GM04504 (cell line): ENCODE measurements around the gene ZBTB20.
"Not testable (repeated sequence)": the region's sequence is repeated elsewhere in the genome, so short reads cannot be mapped to it uniquely, and the experiment has no call there.

ENCODE experiments used
- DNase-seq: peaks from one replicate; pipeline ENCODE4 v3.0.0-alpha.2; 2012; ENCODE audit warnings: low read depth

The ZBTB20 gene

GRCh38 chr3:115146418-115147328, at the start of gene ZBTB20:
Gene ZBTB20 (minus strand): TSS chr3:115147288.
- peak; percentile 40 for DNase-seq

- no peak for DNase-seq
These were observed 47.4 kb upstream of the ZBTB20 start for GRCh38 chr3:115194476-115194875.

GRCh38 chr3:115190747-115191146, 43.7 kb upstream of the ZBTB20 start:
- no peak for DNase-seq

- no peak for DNase-seq
These were observed 40.2 kb upstream of the ZBTB20 start for GRCh38 chr3:115187149-115187757.

- no peak for DNase-seq
These were observed 39.5 kb upstream of the ZBTB20 start for GRCh38 chr3:115186351-115187148.

GRCh38 chr3:115184859-115185572, 37.9 kb upstream of the ZBTB20 start:
- DNase-seq, result not testable (repeated sequence)

- DNase-seq, result not testable (repeated sequence)
These were observed 31.8 kb upstream of the ZBTB20 start for GRCh38 chr3:115178930-115179329.

- DNase-seq, result no peak
These were observed 22.7 kb upstream of the ZBTB20 start for GRCh38 chr3:115169808-115170207.

- DNase-seq, result no peak
These were observed 18.6 kb upstream of the ZBTB20 start for GRCh38 chr3:115165701-115166100.

- no peak for DNase-seq
These were observed 18.2 kb upstream of the ZBTB20 start for GRCh38 chr3:115165266-115165665.

- DNase-seq, result no peak
These were observed 17.5 kb upstream of the ZBTB20 start for GRCh38 chr3:115164374-115165221.

- no peak for DNase-seq
These were observed 15.7 kb upstream of the ZBTB20 start for GRCh38 chr3:115162759-115163158.

- no peak for DNase-seq
These were observed 14.8 kb upstream of the ZBTB20 start for GRCh38 chr3:115161866-115162265.

GRCh38 chr3:115161168-115161834, 14.2 kb upstream of the ZBTB20 start:
- DNase-seq, result no peak

GRCh38 chr3:115160295-115160694, 13.2 kb upstream of the ZBTB20 start:
- DNase-seq, result no peak

GRCh38 chr3:115156046-115156654, 9.1 kb upstream of the ZBTB20 start:
- DNase-seq, result no peak

GRCh38 chr3:115154611-115155010, 7.5 kb upstream of the ZBTB20 start:
- no peak for DNase-seq

GRCh38 chr3:115151921-115152320, 4.8 kb upstream of the ZBTB20 start:
- no peak for DNase-seq

GRCh38 chr3:115148142-115148790, 1.2 kb upstream of the ZBTB20 start:
- DNase-seq, result no peak
